Measurements from ENCODE around the gene EML6. TPM values are rescaled to one million over a fixed set of nuclear protein-coding genes. Genes with fewer than 3 reads are reported as not detected.

The EML6 gene
- total RNA-seq, 2 donors from 2014 or later: 1.4 to 2.1 TPM

GRCh38 chr2:54845514-54845913, 122.1 kb downstream of the EML6 start:
- Histone ChIP-seq H3K27me3 (ENCODE audit: control insufficient read depth, insufficient read depth, low read length, poor library complexity, severe bottlenecking) (no peaks in the 10 kb centered on the region), H3K9ac (ENCODE audit: extremely low read depth, low read length, poor library complexity, severe bottlenecking) (no peak overlapping the region), H3K9me3 (ENCODE audit: control insufficient read depth, low read length) (no peaks in the 10 kb centered on the region), H3K4me3 (ENCODE audit: low read length) (no peak overlapping the region), H3K36me3 (ENCODE audit: control insufficient read depth, insufficient read depth, low read length) (no peaks in the 10 kb centered on the region), H3K4me1 (ENCODE audit: control insufficient read depth, insufficient read depth, low read length) (no peaks in the 10 kb centered on the region), H3K27ac (ENCODE audit: low read depth, low read length) (no peak overlapping the region)
- H3K4me3 Mint-ChIP-seq: no peak overlapping the region
- no peaks in the 10 kb centered on the region for H3K9me3 Mint-ChIP-seq
- no peak overlapping the region for H3K27ac Mint-ChIP-seq
- no peaks in the 10 kb centered on the region for H3K27me3 Mint-ChIP-seq (ENCODE audit: insufficient read depth)
- H3K4me1 Mint-ChIP-seq: no peaks in the 10 kb centered on the region
- WGBS, 2 experiments (ENCODE audit: insufficient coverage in 1 of 2, insufficient read length in 1 of 2): 63 to 80% methylated on average over 1 to 2 of the region's 2 CpGs
- no peak for DNase-seq
- TF ChIP-seq CTCF (conservative IDR thresholded peaks at IDR 0.05): no peak
- no peaks in the 10 kb centered on the region for H3K36me3 Mint-ChIP-seq (ENCODE audit: low read depth)

- Histone ChIP-seq H3K4me3 (ENCODE audit: low read length) (no peak overlapping the region), H3K9me3 (ENCODE audit: control insufficient read depth, low read length) (no peaks in the 10 kb centered on the region), H3K27me3 (ENCODE audit: control insufficient read depth, insufficient read depth, low read length, poor library complexity, severe bottlenecking) (no peaks in the 10 kb centered on the region), H3K36me3 (ENCODE audit: control insufficient read depth, insufficient read depth, low read length) (no peaks in the 10 kb centered on the region), H3K9ac (ENCODE audit: extremely low read depth, low read length, poor library complexity, severe bottlenecking) (no peak overlapping the region), H3K4me1 (ENCODE audit: control insufficient read depth, insufficient read depth, low read length) (no peaks in the 10 kb centered on the region), H3K27ac (ENCODE audit: low read depth, low read length) (no peak overlapping the region)
- Mint-ChIP-seq H3K36me3 (ENCODE audit: low read depth) (no peaks in the 10 kb centered on the region), H3K9me3 (no peaks in the 10 kb centered on the region), H3K4me1 (no peaks in the 10 kb centered on the region), H3K27ac (no peak overlapping the region), H3K27me3 (ENCODE audit: insufficient read depth) (no peaks in the 10 kb centered on the region), H3K4me3 (no peak overlapping the region)
- no peak for TF ChIP-seq CTCF (conservative IDR thresholded peaks at IDR 0.05)
- no peak for DNase-seq
- WGBS, 2 experiments (ENCODE audit: insufficient coverage in 1 of 2, insufficient read length in 1 of 2): 85 to 94% methylated on average over 6 to 8 of the region's 8 CpGs
Measured at GRCh38 chr2:54850171-54851122, 127.0 kb downstream of the EML6 start.

- DNase-seq: no peak
- H3K9ac ChIP-seq (ENCODE audit: extremely low read depth, low read length, poor library complexity, severe bottlenecking): no peak overlapping the region
- Mint-ChIP-seq H3K9me3 (no peaks in the 10 kb centered on the region), H3K27me3 (ENCODE audit: insufficient read depth) (no peaks in the 10 kb centered on the region), H3K36me3 (ENCODE audit: low read depth) (no peaks in the 10 kb centered on the region), H3K4me1 (peaks cover 2% of the 10 kb centered on the region), H3K27ac (no peak overlapping the region), H3K4me3 (no peak overlapping the region)
- H3K4me1 ChIP-seq (ENCODE audit: control insufficient read depth, insufficient read depth, low read length): no peaks in the 10 kb centered on the region
- WGBS, 2 experiments (ENCODE audit: insufficient coverage in 1 of 2, insufficient read length in 1 of 2): 90% methylated on average over 1 to 4 of the region's 5 CpGs
- no peaks in the 10 kb centered on the region for H3K36me3 ChIP-seq (ENCODE audit: control insufficient read depth, insufficient read depth, low read length)
- H3K4me3 ChIP-seq (ENCODE audit: low read length): no peak overlapping the region
- TF ChIP-seq CTCF (conservative IDR thresholded peaks at IDR 0.05): no peak
- H3K27me3 ChIP-seq (ENCODE audit: control insufficient read depth, insufficient read depth, low read length, poor library complexity, severe bottlenecking): no peaks in the 10 kb centered on the region
- H3K27ac ChIP-seq (ENCODE audit: low read depth, low read length): no peak overlapping the region
- H3K9me3 ChIP-seq (ENCODE audit: control insufficient read depth, low read length): no peaks in the 10 kb centered on the region
Measured at GRCh38 chr2:54853616-54854310, 130.3 kb downstream of the EML6 start.

Measured in endodermal cell (in vitro differentiated cells).